KMS-11 (cell line): ENCODE data around the gene MIXL1.

Experiments
- H2AFZ ChIP-seq: fragments of 200-600 bp; sonication (generic); 2 replicates; pipeline ENCODE4 v1.6.1; 2016; ENCODE audit warnings: antibody characterized with exemption, mixed run types, low read depth
- H3K27ac ChIP-seq: fragments of 200-600 bp; sonication (generic); 2 replicates; pipeline ENCODE4 v1.6.1; 2016; ENCODE audit warnings: mild to moderate bottlenecking, mixed run types
- H3K27me3 ChIP-seq: fragments of 200-600 bp; sonication (generic); 2 replicates; pipeline ENCODE4 v1.6.1; 2017; ENCODE audit warnings: mild to moderate bottlenecking, low read depth, mixed run types, moderate library complexity; ENCODE audit not compliant: insufficient read depth
- H3K36me3 ChIP-seq: fragments of 200-600 bp; sonication (generic); 2 replicates; pipeline ENCODE4 v1.6.1; 2017; ENCODE audit warnings: mild to moderate bottlenecking, mixed run types; ENCODE audit not compliant: insufficient read depth
- H3K4me1 ChIP-seq: fragments of 200-600 bp; sonication (generic); 2 replicates; pipeline ENCODE4 v1.6.1; 2016; ENCODE audit warnings: mild to moderate bottlenecking, low read depth, mixed run types; ENCODE audit not compliant: poor library complexity, severe bottlenecking
- H3K4me2 ChIP-seq: fragments of 200-600 bp; sonication (generic); 2 replicates; pipeline ENCODE4 v1.7.0; 2016; ENCODE audit warnings: mild to moderate bottlenecking, mixed run types
- H3K4me3 ChIP-seq: fragments of 200-600 bp; sonication (generic); IDR thresholded peaks from 2 replicates; pipeline ENCODE4 v1.6.1; 2017; ENCODE audit warnings: low read depth, low read length, mixed read lengths; ENCODE audit not compliant: insufficient read depth
- H3K79me2 ChIP-seq: fragments of 200-600 bp; sonication (generic); 2 replicates; pipeline ENCODE4 v1.6.1; 2016; ENCODE audit warnings: low read depth, mixed run types; ENCODE audit not compliant: insufficient read depth
- H3K9ac ChIP-seq: fragments of 200-600 bp; sonication (generic); 2 replicates; pipeline ENCODE4 v1.6.1; 2016; ENCODE audit warnings: mild to moderate bottlenecking, mixed run types
- H4K20me1 ChIP-seq: fragments of 200-600 bp; sonication (generic); 2 replicates; pipeline ENCODE4 v1.6.1; 2016; ENCODE audit warnings: mild to moderate bottlenecking, mixed run types; ENCODE audit not compliant: insufficient read depth
- CTCF ChIP-seq: fragments of 200-600 bp; sonication (generic); conservative IDR thresholded peaks from 2 replicates; pipeline ENCODE4 v1.6.1; 2017; ENCODE audit warnings: low read depth, mild to moderate bottlenecking, antibody characterized with exemption, low read length, moderate library complexity, mixed read lengths

The MIXL1 gene

GRCh38 chr1:226274138-226274537, 50.7 kb downstream of the MIXL1 start:
- Histone ChIP-seq H3K4me2 (no peak overlapping the region), H3K4me3 (no peak overlapping the region), H3K9ac (no peak overlapping the region), H4K20me1 (no peaks in the 10 kb centered on the region), H3K27ac (no peak overlapping the region), H3K79me2 (no peaks in the 10 kb centered on the region), H3K36me3 (no peaks in the 10 kb centered on the region), H3K27me3 (no peaks in the 10 kb centered on the region), H2AFZ (no peak overlapping the region), H3K4me1 (peaks cover 2% of the 10 kb centered on the region)
- no peak for TF ChIP-seq CTCF

- H3K4me3 ChIP-seq, result no peak overlapping the region
- H3K4me1 ChIP-seq, result no peaks in the 10 kb centered on the region
- TF ChIP-seq CTCF, result no peak
- H3K27me3 ChIP-seq, result no peaks in the 10 kb centered on the region
- no peak overlapping the region for H3K9ac ChIP-seq
- H3K79me2 ChIP-seq, result no peaks in the 10 kb centered on the region
- H4K20me1 ChIP-seq, result no peaks in the 10 kb centered on the region
- H3K4me2 ChIP-seq, result no peak overlapping the region
- H3K27ac ChIP-seq, result no peak overlapping the region
- no peaks in the 10 kb centered on the region for H3K36me3 ChIP-seq
- no peak overlapping the region for H2AFZ ChIP-seq
Measured at GRCh38 chr1:226276077-226276682, 52.7 kb downstream of the MIXL1 start.
